Loucy (cell line): ENCODE measurements around the gene AKAP13.

ENCODE experiments used
- H2AFZ ChIP-seq: fragments of 200-600 bp; sonication (generic); 2 replicates; pipeline ENCODE4 v1.6.0; 2016; ENCODE audit warnings: antibody characterized with exemption, mild to moderate bottlenecking, low read length, moderate library complexity
- H3F3A ChIP-seq: fragments of 200-600 bp; 2 replicates; pipeline ENCODE4 v1.6.0; 2016; ENCODE audit warnings: antibody characterized with exemption, low read depth, mild to moderate bottlenecking
- H3K27me3 ChIP-seq: fragments of 200-600 bp; sonication (generic); 2 replicates; pipeline ENCODE4 v1.6.1; 2014; ENCODE audit warnings: low read length, mild to moderate bottlenecking; ENCODE audit not compliant: insufficient read depth, poor library complexity, severe bottlenecking
- H3K36me3 ChIP-seq: fragments of 200-600 bp; sonication (generic); 2 replicates; pipeline ENCODE4 v1.6.1; 2016; ENCODE audit warnings: low read length; ENCODE audit not compliant: insufficient read depth
- H3K4me1 ChIP-seq: fragments of 200-600 bp; sonication (generic); 2 replicates; pipeline ENCODE4 v1.5.1; 2014; ENCODE audit warnings: low read length, mild to moderate bottlenecking; ENCODE audit not compliant: insufficient read depth, poor library complexity, severe bottlenecking
- H3K4me2 ChIP-seq: fragments of 200-600 bp; sonication (generic); 2 replicates; pipeline ENCODE4 v1.6.0; 2014; ENCODE audit warnings: antibody characterized with exemption, low read length, low read depth, mild to moderate bottlenecking; ENCODE audit not compliant: poor library complexity, severe bottlenecking
- H3K4me3 ChIP-seq: fragments of 200-600 bp; sonication (generic); 2 replicates; pipeline ENCODE4 v1.5.1; 2014; ENCODE audit warnings: low read length, mild to moderate bottlenecking, mixed read lengths; ENCODE audit not compliant: poor library complexity, severe bottlenecking
- H3K79me2 ChIP-seq: fragments of 200-600 bp; sonication (generic); 2 replicates; pipeline ENCODE4 v1.6.1; 2014; ENCODE audit warnings: low read length; ENCODE audit not compliant: insufficient read depth
- H3K9ac ChIP-seq: fragments of 200-600 bp; sonication (generic); 2 replicates; pipeline ENCODE4 v1.6.0; 2014; ENCODE audit warnings: mild to moderate bottlenecking, low read depth, low read length, moderate library complexity; ENCODE audit not compliant: poor library complexity, severe bottlenecking
- H3K9me2 ChIP-seq: fragments of 200-600 bp; sonication (generic); replicated peaks from 2 replicates; pipeline ENCODE4 v1.6.1; 2016; ENCODE audit warnings: low read depth, low read length, mixed read lengths
- H3K9me3 ChIP-seq: fragments of 200-600 bp; sonication (generic); 2 replicates; pipeline ENCODE4 v1.6.1; 2014; ENCODE audit warnings: mild to moderate bottlenecking, antibody characterized with exemption, low read length, low read depth; ENCODE audit not compliant: insufficient read depth
- H4K20me1 ChIP-seq: fragments of 200-600 bp; sonication (generic); 2 replicates; pipeline ENCODE4 v1.6.0; 2014; ENCODE audit warnings: antibody characterized with exemption, low read length, mild to moderate bottlenecking; ENCODE audit not compliant: insufficient read depth, poor library complexity, severe bottlenecking
- EZH2phosphoT487 ChIP-seq: fragments of 200-600 bp; IDR thresholded peaks from 2 replicates; pipeline ENCODE4 v1.6.1; 2018; ENCODE audit warnings: antibody characterized with exemption, mild to moderate bottlenecking, moderate library complexity, borderline replicate concordance
- TF ChIP-seq, protein P1 (sequence below): fragments of 200-600 bp; sonication (generic); conservative IDR thresholded peaks from 2 replicates; pipeline ENCODE4 v1.5.1; 2014; ENCODE audit warnings: mild to moderate bottlenecking, antibody characterized with exemption, low read length

AKAP13 gene

DNA sequence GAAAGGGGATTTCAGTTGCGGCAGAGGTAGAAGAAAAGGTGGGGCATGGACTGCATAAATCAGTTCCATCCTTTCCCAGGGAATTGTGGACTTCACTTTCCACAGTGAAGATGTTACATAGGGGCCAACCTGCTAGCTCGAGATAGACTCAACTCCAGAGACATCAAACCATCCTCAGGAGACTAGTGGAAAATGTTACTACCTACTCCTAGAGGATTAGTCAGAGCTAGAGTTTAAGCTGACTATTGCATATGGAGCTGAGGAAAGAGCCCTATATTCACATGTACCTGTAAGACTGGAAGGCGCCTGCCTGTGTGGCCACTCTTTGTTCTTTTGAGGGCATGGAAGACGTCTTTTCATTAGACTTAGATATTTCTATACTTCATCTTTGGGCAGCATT is 345.2 kb downstream of the AKAP13 start:
- no peak overlapping the region for H2AFZ ChIP-seq
- H3K9me3 ChIP-seq: no peaks in the 10 kb centered on the region
- no peak overlapping the region for H3K9ac ChIP-seq
- H3K4me2 ChIP-seq: no peak overlapping the region
- TF ChIP-seq, protein P1, sequence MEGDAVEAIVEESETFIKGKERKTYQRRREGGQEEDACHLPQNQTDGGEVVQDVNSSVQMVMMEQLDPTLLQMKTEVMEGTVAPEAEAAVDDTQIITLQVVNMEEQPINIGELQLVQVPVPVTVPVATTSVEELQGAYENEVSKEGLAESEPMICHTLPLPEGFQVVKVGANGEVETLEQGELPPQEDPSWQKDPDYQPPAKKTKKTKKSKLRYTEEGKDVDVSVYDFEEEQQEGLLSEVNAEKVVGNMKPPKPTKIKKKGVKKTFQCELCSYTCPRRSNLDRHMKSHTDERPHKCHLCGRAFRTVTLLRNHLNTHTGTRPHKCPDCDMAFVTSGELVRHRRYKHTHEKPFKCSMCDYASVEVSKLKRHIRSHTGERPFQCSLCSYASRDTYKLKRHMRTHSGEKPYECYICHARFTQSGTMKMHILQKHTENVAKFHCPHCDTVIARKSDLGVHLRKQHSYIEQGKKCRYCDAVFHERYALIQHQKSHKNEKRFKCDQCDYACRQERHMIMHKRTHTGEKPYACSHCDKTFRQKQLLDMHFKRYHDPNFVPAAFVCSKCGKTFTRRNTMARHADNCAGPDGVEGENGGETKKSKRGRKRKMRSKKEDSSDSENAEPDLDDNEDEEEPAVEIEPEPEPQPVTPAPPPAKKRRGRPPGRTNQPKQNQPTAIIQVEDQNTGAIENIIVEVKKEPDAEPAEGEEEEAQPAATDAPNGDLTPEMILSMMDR: no peak
- TF ChIP-seq EZH2phosphoT487: no peak
- H3K79me2 ChIP-seq: no peaks in the 10 kb centered on the region
- no peaks in the 10 kb centered on the region for H3F3A ChIP-seq
- no peaks in the 10 kb centered on the region for H3K4me1 ChIP-seq
- no peaks in the 10 kb centered on the region for H3K9me2 ChIP-seq
- peaks cover 92% of the 10 kb centered on the region for H3K36me3 ChIP-seq
- H3K27me3 ChIP-seq: no peaks in the 10 kb centered on the region
- H4K20me1 ChIP-seq: no peaks in the 10 kb centered on the region
- H3K4me3 ChIP-seq: no peak overlapping the region

- H2AFZ ChIP-seq: no peak overlapping the region
- H3K9me3 ChIP-seq: no peaks in the 10 kb centered on the region
- no peaks in the 10 kb centered on the region for H3K27me3 ChIP-seq
- no peaks in the 10 kb centered on the region for H3K79me2 ChIP-seq
- H3K4me1 ChIP-seq: no peaks in the 10 kb centered on the region
- H3K9ac ChIP-seq: no peak overlapping the region
- H3F3A ChIP-seq: no peaks in the 10 kb centered on the region
- no peaks in the 10 kb centered on the region for H4K20me1 ChIP-seq
- no peak overlapping the region for H3K4me2 ChIP-seq
- no peak for TF ChIP-seq EZH2phosphoT487
- TF ChIP-seq, protein P1: no peak
- H3K36me3 ChIP-seq: peaks cover 92% of the 10 kb centered on the region
- no peaks in the 10 kb centered on the region for H3K9me2 ChIP-seq
- H3K4me3 ChIP-seq: no peak overlapping the region
Observed at GRCh38 chr15:85726454-85726853, 346.1 kb downstream of the AKAP13 start.

GRCh38 chr15:85727068-85727467 is 346.7 kb downstream of the AKAP13 start:
- Histone ChIP-seq H2AFZ (no peak overlapping the region), H3K4me2 (no peak overlapping the region), H4K20me1 (no peaks in the 10 kb centered on the region), H3K27me3 (no peaks in the 10 kb centered on the region), H3K9ac (no peak overlapping the region), H3K4me1 (no peaks in the 10 kb centered on the region), H3K4me3 (no peak overlapping the region), H3K36me3 (peaks cover 92% of the 10 kb centered on the region), H3F3A (no peaks in the 10 kb centered on the region), H3K79me2 (no peaks in the 10 kb centered on the region), H3K9me3 (no peaks in the 10 kb centered on the region), H3K9me2 (no peaks in the 10 kb centered on the region)
- TF ChIP-seq, protein P1: no peak
- TF ChIP-seq EZH2phosphoT487: no peak
